ENCODE results near the gene NFKBIE.
A peak's percentile ranks its signal among the peaks of the same experiment; 100 is the strongest.
"Not testable (repeated sequence)": the region's sequence is repeated elsewhere in the genome, so short reads cannot be mapped to it uniquely, and the experiment has no call there.

The NFKBIE gene, protein sequence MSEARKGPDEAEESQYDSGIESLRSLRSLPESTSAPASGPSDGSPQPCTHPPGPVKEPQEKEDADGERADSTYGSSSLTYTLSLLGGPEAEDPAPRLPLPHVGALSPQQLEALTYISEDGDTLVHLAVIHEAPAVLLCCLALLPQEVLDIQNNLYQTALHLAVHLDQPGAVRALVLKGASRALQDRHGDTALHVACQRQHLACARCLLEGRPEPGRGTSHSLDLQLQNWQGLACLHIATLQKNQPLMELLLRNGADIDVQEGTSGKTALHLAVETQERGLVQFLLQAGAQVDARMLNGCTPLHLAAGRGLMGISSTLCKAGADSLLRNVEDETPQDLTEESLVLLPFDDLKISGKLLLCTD

DNA sequence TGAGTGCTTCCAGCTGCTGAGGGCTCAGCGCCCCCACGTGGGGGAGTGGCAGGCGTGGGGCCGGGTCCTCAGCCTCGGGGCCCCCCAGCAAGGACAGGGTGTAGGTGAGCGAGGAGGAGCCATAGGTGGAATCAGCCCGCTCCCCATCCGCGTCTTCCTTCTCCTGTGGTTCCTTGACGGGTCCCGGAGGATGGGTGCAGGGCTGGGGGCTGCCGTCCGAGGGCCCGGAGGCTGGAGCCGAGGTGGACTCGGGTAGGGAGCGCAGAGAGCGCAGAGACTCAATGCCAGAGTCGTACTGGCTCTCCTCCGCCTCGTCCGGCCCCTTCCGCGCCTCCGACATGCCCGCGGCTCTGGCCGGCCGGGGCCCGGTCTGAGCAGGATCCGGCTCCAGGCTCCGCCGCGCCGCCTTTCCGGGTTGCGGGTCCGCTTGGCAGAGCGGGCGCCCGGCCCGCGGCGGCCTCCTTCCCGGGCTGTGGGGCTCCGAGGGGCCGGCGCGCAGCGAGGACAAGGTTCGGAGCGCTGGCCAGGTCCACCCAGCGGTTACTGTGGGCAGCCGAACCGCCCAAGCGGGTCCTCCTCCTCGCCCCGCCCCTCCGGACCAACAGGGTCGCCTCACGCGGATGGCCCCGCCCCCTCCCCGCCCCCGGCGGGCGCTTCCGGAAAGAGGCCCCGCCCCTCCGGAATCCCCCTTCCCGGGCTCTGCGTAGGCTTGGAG, at the start of gene NFKBIE:
TSS of gene NFKBIE (minus strand) at position 545 of the 715 bp plus-strand sequence. CDS start at position 340, 205 bp downstream.
- peak; percentile 31 for DNase-seq

DNA sequence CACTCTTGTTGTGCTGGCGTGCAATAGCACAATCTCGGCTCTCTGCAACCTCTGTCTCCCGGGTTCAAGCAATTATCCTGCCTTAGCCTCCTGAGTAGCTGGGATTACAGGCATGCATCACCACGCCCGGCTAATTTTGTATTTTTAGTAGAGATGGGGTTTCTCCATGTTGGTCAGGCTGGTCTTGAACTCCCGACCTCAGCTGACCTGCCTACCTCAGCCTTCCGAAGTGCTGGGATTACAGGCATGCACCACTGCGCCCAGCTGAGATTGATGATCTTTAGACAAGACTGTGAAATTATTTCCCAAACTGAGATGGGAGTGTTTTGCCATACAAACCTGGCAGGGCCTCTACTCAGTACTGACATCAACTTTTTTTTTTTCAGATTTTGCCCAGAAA, 49.3 kb upstream of the NFKBIE start:
- not testable (repeated sequence) for DNase-seq

- peak; percentile 68 for DNase-seq
Measured at GRCh38 chr6:44312901-44313788, 47.8 kb upstream of the NFKBIE start, which contains the start of gene AARS2. AARS2 (minus strand) TSS chr6:44313347; CDS start chr6:44313323, 24 bp downstream.

- DNase-seq, result no peak
Measured at GRCh38 chr6:44311767-44312166, 46.4 kb upstream of the NFKBIE start.

GRCh38 chr6:44311304-44311703, 46.0 kb upstream of the NFKBIE start:
- no peak for DNase-seq

- DNase-seq, result no peak
Measured at GRCh38 chr6:44310241-44310640, 44.9 kb upstream of the NFKBIE start.

DNA sequence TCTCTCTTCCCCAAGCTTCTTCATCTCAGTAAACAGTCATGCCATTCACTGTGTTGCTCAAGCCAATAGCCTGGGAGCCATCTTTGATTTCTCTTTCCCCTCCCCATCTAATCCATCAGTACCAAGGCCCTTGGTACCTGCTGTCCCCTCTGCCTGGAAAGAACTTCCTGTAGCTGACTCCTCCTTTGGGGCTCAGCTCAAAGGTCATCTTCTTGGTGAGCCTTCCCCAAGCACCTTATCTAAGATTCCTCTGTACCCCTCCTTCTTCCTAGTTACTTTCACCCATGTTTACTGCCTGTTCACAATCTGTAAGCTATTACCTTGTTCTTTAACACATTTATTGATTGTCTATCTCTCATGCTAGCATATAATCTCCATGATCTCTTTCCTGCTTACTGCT, 44.3 kb upstream of the NFKBIE start:
- DNase-seq, result no peak

DNA sequence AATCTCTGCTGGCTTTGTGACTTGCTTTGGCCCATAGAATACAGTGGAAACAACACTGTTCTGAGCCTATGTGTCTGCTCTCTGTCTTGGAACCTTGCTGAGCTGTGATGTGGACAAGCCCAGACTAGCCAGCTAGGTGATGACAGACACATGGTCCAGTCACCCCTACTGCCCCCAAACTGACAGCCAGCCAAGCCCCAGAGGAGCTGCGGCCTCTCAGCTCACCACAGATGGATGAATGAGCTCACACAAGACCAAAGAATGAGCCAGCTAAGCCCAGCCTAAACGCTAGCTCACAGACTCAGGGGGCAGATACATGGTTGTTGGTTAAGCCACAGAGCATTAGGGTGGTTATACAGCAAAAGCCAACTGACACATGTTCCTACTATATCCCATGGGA, 43.7 kb upstream of the NFKBIE start:
- DNase-seq, result no peak

- DNase-seq, result no peak
Measured at GRCh38 chr6:44307217-44307616, 41.9 kb upstream of the NFKBIE start.

- DNase-seq, result no peak
Measured at GRCh38 chr6:44306710-44307109, 41.4 kb upstream of the NFKBIE start.

DNA sequence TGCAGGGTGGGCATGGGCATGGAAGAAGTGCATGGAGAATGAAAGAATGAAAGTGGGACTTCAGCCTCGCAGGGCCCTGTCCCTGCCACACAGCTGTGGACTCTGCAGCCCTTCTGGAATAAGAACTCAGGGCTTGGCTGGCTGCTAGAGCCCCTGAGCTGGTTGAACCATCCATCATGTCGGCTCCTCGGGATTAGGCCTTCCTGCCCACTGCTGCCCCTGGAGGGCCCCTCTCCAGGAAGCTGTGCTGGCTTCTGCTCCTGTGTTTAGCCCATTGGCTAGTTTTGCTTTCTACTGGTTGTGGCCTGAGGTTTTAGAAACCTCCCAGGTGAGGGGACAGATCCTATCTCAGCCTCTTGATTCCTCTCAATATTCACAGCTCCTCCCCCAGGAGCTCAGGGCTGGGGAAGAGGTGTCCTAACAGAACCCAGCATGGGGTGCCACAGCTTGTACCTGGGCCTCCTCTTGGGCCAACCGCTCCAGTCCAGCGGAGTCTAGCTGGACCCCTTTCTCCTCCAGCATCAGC, 39.9 kb upstream of the NFKBIE start:
- no peak for DNase-seq

GRCh38 chr6:44304282-44305199, 39.2 kb upstream of the NFKBIE start:
- DNase-seq, result no peak

DNA sequence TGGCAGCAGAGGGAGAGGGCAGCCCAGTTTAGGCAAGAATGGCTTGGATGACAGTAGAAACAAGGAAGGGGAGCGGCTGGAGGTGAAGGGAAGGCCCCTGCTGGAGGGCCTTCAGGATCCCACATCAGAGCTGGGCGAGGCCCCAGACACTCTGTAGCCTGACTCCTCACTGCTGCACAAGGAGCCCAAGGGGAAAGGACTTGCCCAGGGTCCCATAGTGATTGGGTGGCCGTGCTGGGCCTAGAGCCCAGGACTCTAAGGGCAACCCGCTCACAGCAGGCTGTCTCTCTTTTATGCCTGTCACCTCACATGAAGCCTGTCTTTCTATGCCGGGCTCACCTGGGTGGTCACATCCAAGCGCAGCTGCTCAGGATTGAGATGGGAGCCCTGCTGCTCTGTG, 38.5 kb upstream of the NFKBIE start:
- no peak for DNase-seq

DNA sequence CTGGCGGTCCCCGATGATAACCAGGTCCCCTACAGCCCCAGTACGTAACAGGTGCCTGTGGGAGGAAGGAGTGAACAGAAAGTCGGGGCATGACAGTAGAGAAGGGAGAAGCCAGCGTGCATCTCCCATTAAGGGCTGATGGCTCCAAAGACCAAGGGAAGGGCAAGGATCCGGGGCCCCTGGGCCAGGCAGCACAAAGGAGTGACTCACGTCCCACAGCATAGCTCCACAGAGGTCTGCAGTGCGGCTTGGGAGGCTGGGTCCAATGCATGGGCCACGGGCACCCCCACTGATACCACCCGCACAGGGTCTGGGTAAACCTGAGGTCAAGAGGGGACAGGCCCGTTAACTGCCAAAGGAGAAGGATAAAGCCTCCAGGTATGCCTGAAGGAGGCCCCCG, 37.5 kb upstream of the NFKBIE start:
- DNase-seq, result no peak

GRCh38 chr6:44301782-44302564, 36.6 kb upstream of the NFKBIE start:
- DNase-seq, result no peak

- DNase-seq, result no peak
Measured at GRCh38 chr6:44301106-44301505, 35.8 kb upstream of the NFKBIE start.

GRCh38 chr6:44300292-44300823, 35.0 kb upstream of the NFKBIE start:
- DNase-seq, result no peak

DNA sequence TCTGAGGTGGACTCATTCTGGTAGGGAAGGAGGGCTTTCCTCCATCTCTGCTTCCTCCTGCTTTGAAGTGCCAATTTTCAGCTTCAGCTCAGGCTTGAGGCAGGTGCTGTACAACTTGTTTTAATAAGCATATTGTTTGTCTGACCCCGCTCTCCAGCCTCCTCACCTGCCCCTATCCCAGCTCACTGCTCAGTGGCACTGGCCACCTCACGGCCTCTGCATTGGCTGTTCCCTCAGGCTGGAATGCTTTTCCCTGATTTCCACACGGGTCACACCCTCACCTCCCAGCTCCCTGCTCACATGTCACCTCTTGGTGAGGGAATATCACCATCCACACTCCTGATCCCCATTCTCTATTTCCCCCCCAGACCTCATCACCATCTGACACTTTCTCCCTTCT, 33.5 kb upstream of the NFKBIE start:
- DNase-seq, result no peak

- no peak for DNase-seq
Measured at GRCh38 chr6:44298055-44298803, 32.9 kb upstream of the NFKBIE start.

Data from NCI-H446 treated with DMSO at 0.1 percent for 48 hours (cell line).